ENCODE measurements around the gene NHSL2.
A peak's percentile ranks its signal among the peaks of the same experiment; 100 is the strongest.

NHSL2 gene

DNA sequence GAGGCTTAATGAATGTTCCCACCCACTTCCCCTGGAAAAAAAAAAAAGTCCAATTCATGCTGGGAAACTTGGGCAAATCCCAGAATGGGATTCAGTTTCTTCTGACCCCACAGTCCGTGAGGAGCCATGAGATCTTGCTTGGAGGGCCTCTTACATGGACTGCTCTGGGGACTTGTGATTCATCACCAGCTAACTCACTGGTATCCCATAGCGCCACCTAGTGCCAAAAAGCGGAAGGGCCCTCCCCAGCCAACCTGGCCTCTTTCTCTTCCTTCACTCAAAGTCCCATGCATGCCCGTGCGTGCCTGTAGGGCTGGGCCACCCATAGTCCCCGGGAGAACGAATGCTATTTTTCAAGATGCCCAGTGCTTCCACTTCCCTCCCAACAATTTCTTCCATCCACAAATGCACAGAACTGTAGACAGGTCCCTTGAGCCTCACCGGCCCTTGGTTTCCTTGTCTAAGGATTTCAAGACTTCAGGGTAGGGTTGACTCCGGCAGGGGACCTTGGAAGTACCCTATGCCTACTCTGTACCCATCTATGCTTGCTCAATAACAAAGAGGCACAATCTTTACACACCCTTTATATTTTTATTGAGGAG, 216.0 kb downstream of the NHSL2 start:
- peak; percentile 69 to 77 for DNase-seq (ENCODE audit: low read depth in 1 of 2, low spot score in 1 of 2)

DNA sequence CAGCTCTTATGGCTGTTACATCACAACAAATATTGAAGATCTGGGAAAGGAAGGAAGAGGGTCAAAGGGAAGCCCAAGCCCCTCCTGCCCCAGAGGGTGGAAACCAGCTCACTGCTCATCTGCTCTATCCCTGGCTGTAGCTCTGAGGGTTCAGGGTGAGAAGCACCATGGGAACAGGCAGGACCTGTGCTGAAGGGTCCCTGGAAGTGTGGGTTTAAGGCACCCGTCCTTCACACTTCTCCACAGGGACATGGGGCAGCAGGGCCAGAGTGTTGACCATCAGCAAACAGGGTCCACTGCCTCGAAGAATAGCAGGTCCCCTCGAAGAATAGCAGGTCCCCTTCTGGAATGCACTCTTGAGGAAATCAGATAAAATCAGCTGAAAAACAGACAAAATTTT, 216.7 kb downstream of the NHSL2 start:
- DNase-seq (ENCODE audit: low read depth in 1 of 2, low spot score in 1 of 2), result no peak

DNA sequence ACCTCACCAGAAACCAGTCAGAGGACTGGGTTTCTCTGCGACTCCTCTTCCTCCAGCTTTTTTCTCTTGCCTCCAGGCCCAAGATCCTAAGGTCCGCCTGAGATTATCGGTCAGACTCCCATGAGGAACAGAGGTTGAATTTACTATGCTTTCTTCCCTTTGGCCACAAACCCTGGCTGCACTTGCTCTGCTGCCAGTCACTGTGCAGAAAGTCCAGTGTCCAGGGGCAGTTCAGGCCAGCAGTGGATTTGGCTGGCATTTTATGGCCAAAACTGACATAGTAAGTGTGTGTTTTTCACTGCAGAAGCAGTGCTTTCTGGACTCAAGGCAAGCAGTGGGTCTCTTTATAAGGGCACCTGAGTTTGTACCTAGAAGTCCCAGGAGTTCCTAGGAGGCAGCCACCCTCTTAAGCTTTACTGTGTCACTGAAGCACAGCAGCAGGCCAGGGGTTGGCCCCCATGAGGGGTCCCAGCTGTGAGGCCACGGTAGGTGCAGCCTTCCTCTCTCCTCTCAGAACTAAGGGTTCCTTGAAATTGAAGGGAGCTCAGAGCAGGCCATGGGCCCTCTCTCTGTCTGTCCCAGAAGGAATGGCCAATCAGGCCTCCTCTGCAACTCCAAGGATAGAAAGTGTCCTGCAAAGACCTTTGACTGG, 217.7 kb downstream of the NHSL2 start:
- no peak for DNase-seq (ENCODE audit: low read depth in 1 of 2, low spot score in 1 of 2)

DNA sequence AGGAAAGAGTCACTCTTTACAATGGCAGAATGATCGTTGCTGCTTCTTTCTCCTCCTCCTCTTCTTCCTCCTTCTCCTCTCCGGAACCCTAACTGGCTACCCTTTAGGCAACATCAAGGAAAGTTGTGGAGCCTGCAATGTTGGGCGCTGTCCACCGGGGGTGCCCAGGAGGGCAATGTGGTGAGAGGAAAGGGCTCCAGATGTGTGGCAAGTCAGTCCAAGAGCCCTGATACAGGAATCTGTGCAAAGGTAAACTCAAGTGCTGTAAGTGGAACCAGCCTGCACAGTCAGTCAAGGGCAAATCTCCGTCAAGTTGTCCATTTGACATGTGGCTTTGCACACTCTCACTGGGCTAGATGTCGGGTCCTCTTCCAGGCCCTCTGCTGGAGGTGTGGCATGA, 218.2 kb downstream of the NHSL2 start:
- DNase-seq (ENCODE audit: low read depth in 1 of 2, low spot score in 1 of 2), result no peak

DNA sequence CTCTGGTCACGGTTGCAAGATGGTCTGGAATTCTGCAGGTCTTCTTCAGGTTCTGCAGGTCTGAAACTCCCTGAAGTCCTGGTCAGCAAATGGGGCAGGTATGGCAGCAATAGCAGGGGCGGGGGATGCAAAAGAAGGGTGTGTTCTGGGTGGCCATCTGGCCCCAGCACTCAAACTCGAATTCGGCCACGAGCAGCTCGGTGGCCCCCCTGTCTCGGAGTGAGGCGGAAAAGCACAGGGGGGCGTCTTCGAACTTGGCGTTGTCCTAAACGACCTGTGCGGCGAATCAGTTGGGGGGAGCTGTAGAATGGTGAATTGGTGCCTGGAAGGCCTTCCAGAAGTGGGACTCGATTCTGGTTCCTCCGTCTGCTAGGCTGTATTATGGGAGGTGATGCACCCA, 219.0 kb downstream of the NHSL2 start:
- DNase-seq (ENCODE audit: low read depth in 1 of 2, low spot score in 1 of 2), result no peak

DNA sequence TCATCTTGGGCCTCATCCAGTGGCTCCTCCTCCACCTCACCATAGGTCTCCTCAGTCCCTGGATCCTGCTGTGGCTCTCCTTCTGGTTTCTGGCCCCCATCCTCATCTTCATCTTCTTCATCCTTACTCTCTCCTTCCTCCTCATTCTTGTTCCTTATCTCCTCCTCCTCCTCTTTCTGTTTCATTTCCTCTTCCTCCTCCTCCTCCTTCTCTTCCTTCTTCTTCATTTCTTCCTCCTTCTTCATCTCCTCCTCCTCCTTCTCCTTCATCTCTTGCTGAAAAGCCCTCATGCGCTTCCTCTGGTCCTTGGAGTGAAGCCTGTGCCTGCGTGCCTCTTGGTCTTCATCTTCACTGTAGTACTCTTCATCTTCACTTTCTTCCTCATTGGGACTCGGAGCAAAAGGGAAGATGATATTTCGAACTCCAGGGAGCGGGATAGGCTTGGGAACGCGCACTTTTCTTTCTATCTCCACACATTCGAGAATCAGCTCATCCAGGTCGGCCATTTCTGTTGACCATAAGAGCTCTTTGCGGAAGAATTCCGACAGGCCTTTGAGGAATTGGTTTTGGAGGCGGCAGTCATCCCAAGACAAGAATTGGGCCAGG, 219.6 kb downstream of the NHSL2 start:
- no peak for DNase-seq (ENCODE audit: low read depth in 1 of 2, low spot score in 1 of 2)

DNA sequence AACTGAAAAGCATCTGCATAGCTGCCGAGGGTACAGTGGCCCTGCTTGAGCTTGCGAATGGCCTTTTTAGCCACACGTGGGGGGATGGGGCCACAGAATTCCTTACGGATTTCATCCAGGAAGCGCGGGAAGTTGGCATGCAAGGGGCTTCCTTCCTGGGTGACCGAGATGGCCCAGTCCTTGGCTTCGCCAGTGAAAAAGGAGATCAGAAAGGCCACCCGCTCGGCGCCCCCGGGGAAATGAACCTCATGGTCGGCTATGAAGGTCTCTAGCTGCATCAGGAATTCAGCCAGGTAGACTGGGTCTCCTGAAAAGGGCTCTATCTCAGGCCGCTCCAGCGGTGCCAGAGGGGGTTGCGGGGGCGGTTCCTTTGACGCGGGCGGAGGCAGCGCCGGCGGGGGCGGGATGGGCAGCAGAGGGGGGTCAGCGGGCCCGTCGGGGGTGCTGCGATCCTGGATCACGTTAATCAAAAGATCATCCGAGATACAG, 220.2 kb downstream of the NHSL2 start:
- DNase-seq (ENCODE audit: low read depth in 1 of 2, low spot score in 1 of 2), result no peak

DNA sequence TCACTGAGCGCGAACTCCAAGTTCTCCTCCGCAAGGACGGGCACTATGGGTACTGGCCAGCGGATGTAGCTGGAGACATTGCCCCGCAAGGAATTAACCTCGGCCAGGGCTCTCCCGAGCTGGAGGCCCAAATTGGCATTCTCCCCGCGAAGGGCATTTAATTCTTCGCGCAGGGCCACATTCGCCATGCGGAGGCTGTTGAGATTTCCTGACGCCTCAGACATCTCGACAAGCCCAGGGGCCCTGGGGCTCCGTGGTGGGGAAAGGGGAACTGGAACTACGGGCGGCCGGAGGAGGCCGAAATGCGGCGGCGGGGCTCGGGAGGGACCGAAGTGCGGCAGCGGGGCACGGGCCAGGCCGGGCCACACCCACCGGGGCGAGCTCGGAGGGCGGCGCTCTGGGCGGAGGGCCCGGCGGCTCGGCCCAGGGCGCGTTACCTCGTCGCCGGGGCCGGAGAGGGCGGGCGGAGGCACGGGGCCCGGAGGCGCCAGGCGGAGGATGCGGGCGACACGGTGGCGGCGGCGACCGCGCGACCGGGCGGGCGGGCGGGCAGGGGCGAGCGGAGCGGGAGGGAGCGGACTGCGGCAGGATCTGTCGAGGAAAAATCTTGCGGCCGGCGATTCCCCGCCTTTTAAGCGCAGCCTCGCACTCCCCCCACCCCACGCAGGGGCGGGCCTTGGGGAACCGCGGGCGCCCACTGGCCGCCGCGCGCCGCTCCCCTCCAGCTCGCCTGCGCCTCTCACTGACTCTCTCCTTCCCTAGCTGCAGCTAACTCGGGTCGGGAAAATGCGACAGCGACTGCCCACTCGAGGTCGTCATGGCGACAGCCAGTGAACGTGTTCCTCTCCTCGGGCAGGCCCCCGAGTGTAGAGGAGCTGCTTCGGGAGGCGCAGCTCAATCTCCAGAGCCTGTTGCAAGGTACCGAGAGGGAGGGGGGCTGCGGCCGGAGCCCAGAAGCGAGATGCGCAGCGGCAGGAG, 221.0 kb downstream of the NHSL2 start, which contains the start of gene RTL5:
TSS of gene RTL5 (minus strand) at position 599 of the 978 bp plus-strand sequence.
- peak; percentile 12 to 48 for DNase-seq (ENCODE audit: low read depth in 1 of 2, low spot score in 1 of 2)

DNA sequence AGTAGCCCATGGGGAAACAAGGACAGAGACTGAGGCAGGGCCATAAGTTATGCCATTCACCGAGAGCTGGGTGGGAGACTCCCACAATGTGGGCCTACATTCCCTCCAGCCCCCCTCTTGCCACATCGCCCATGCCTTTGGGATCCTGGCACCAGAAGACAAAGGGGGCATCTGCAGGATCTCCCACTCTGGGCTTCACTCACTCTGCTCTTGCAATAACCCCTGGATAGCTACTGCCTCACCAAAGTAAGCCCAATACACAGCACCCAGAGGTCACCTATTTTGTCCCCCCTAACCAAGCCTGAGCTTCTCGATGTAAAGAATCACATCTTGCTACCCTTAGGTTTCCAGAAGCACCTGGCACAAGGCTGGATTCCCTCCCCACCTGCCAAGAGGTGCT, 221.8 kb downstream of the NHSL2 start:
- no peak for DNase-seq (ENCODE audit: low read depth in 1 of 2, low spot score in 1 of 2)

DNA sequence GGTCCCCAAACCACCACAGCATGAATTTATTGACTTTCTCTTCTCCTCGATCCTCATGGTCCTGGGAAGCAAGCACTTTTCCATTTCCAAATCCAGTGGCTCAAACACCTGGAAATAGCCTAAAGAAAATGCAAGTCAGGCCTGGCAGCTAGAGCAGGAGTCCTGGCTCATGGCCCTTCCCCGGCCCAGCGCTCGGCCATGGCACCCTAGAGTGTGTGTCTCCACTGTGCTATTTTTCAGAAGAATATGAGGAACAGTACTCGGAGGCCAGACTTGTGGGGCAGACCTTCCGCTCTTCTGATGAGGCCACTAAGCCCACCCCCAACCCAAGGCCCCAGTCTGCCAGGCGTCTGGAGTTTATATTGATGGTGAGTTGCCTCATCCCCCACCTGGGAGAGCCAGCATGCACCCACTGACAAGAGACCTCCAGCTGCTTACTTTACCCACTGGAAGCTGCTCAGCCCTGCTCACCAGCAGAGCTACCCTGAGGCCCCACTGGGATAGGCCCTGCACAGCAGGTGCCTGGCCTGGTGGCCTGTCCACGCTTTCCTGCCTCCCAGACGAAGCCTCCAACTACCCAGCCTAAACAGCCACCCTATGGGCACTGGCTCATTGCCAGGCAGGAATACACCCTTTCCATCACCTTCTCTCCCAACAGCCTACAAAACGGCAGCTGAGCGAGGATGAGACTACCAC, 223.4 kb downstream of the NHSL2 start:
- no peak for DNase-seq (ENCODE audit: low read depth in 1 of 2, low spot score in 1 of 2)

DNA sequence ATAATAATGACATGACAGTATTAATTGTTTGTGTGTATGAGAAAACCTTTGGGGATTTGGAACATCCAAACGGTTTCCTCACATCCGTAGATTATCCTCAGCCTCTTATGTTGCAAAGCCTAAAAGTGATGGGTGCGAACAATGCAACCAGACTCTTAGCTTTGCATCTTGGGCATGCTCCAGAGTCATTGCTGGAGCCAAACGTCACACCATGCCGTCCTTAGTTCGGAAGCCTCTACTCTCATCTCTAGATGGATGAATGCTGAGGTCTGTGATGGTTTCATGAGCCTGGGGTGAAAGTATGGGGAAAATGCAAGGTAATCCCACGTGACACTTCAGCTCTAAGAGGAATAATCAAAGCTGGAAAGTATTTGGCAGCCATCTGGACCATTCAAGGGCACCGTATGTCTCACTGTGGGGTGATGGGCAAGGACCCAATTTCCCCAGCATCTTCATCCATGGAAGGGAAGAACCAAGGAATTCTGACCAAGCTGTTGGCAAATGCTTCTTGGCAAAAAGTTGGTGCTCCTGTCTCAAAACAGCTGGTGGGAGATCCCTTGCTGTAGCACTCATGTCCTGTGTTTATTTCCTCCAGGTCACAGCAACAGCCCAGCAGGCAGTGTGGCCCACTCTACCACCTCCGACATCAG, 227.3 kb downstream of the NHSL2 start:
- DNase-seq (ENCODE audit: low read depth in 1 of 2, low spot score in 1 of 2), result no peak

DNA sequence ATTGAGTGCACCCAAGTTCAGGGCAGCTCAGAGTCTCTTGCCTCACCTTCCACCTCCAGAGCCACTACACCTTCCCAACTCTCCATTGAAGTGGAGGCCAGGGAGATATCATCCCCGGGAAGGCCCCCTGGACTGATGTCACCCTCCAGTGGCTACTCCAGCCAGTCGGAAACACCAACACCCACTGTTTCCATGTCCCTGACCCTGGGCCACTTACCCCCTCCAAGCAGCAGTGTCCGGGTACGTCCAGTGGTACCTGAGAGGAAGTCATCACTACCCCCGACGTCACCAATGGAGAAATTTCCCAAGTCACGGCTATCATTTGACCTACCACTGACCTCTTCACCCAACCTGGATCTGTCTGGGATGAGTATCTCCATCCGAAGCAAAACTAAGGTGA, 228.9 kb downstream of the NHSL2 start:
- no peak for DNase-seq (ENCODE audit: low read depth in 1 of 2, low spot score in 1 of 2)

DNA sequence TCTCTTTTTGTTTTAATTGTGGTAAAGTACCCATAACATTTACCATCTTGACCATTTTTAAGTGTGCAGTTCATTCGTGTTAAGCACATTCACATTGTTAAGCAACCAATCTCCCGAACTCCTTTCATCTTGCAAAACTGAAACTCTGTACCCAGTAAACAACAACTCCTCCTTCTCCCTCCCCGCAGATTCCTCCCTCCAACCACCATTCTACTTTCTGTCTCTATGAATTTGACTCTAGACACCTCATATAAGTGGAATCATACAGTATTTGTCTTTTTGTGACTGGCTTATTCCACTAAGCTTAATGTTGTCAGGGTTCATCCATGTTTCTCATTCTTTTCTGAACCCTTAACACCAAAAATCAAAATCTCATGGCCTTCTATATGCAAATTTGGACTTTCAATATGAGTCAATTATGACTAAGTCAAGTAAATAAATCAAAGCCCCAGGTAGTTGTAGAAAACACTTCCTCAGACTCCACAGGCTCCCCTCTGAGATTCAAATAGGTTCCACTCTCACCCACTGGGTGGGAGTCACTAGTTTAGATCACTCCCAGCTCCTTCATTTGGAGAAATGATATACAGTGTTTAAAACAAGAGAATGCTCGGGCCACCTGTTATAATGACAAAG, 230.8 kb downstream of the NHSL2 start:
- no peak for DNase-seq (ENCODE audit: low read depth in 1 of 2, low spot score in 1 of 2)

DNA sequence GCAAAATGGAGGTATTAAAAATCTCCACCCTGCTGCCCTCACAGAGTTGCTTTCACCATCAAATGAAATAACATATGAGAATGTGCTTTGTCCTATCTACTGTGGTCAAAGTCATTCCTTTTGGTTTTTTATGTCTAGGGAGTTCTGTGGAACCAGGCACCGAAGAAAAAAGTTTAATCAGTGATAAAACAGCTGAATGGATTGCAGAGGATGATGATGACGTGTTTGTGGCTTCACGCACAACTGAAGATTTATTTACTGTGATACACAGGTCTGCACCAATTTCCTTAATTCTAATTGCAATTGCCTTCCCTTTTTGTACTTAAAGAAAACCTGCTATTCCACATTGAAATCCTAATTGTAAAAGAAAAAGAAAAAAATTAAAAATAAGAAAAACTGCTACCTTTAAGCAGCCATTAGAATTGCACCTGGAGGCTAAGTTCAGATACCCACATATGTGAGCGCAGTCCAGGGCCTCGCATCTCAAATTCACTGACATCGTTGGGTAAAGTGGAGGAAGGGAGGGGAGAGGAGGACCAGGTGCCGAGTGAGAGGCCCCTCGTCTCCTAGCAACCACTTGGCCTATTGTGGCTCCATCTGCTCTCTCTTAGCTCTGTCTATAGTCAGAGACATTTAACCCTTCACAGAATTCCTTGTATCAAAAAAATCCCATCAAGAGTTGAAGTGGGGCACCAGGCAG, 231.6 kb downstream of the NHSL2 start:
- no peak for DNase-seq (ENCODE audit: low read depth in 1 of 2, low spot score in 1 of 2)

DNA sequence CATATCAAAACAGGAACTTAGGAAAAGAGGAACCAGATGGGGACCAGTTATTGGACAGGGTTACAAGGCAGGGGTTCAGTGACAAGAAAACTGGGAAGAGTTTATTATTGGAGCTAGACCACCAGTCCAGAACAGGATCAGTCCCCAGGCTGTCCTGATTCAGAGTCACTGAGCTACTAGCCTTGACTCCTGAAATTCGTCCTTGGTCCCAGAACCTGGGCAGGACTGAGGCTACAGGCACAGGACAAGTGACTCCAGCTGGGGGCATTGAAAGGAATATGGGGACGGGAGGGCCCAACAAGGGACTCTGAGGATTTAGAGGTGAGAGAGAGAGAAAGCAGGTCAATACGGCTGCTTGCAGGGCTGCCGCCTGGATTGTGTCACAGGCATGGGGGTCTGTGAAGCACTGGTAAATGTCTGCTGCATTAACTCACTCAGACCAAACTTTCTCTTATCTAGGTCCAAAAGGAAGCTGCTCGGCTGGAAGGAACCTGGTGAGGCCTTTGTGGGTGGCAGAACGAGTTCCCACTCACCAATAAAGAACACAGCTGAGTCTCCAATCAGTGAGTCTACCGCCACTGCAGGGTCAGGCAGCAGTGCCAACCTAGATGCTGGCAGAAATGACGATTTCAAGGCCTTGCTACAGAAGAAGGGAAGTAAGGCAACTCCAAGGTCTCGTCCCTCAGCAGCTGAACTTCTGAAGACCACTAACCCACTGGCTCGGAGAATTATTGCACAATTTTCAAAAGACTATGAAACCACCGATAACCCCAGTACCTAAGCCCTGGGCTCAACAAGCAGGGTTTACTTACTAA, 232.4 kb downstream of the NHSL2 start:
- DNase-seq (ENCODE audit: low read depth in 1 of 2, low spot score in 1 of 2), result no peak

DNA sequence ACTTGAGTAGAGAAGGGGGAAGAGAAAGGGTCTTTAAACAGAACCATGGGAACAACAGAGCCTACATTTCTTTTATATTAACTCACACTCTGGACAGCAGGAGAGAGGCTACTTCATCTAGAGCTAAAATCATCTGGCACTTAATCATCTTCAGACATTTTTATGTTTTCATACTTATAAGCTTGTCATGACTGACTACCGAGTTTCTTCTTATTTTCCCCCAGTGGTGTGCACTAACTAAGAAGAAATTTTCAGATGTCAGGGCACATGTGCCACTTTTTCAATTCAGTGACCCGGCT, 232.9 kb downstream of the NHSL2 start:
- no peak for DNase-seq (ENCODE audit: low read depth in 1 of 2, low spot score in 1 of 2)

DNA sequence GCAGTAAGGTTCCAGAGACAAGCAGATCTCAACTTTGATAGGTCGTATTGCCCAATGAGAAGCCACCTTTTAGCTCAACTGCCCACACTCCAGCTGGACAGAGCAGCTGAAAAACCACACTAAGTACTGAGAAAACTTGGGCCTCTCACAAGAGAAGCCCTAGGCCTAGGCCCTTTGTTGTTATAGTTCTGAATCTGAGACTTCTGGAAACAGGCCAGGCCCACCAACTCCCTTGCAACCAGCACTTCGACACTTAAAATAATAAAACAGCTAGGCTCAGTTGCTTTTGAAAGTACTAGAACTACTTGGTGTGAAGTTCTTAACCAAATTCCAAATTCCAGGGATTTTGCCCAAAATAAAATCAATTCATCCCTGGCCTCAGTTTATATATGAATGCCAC, 234.5 kb downstream of the NHSL2 start:
- no peak for DNase-seq (ENCODE audit: low read depth in 1 of 2, low spot score in 1 of 2)

DNA sequence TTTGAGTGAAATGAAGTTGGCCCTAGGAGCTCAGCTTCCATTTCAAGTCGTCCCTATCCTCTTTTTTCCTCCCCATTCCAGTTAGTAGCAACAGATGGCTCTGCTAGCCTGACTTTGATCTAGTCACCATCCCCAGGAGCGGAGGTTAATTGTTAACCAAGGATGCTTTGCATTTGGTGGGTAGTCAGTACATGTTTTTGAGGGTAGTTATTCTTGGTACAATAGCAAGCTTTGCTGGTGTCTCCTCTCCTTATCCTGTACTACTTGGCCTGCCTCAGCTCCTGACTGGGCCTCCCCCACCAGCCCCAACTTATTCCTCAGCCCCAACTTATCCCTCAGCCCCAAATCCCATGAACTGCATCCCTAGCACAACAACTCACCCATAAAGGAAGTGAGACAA, 235.9 kb downstream of the NHSL2 start:
- DNase-seq (ENCODE audit: low read depth in 1 of 2, low spot score in 1 of 2), result no peak

DNA sequence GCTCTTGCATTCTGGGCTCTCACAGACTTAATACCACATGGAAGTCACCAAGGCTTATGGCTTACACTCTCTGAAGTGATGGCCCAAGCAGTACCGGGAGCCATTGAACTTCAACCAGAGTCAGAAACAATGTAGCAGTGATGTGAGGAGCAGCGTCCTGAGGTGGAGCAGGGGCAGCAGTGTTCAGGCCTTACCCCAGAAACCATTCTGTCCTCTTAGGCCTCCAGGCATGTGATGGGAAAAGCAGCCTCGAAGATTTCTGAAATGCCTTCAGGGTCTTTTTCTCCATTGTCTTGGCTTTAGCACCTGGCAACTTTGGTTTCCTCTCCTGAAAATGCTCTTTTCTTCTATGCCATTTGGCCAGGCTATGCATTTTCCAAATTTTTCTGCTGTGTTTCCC, 248.1 kb downstream of the NHSL2 start:
- no peak for DNase-seq (ENCODE audit: low read depth in 1 of 2, low spot score in 1 of 2)

All from activated T-helper 1 cell treated with anti-CD3 and anti-CD28 coated beads, Interleukin-2, amount 50 U/mL, for 16 hours (primary cell).